DND-41 (cell line): ENCODE data around the gene ATP4B.

Source experiments
- EZH2 ChIP-seq: IDR thresholded peaks from 3 replicates; pipeline ENCODE4 v1.6.1; 2012; ENCODE audit warnings: borderline replicate concordance, low read depth, mild to moderate bottlenecking, moderate library complexity, low read length, inconsistent platforms; ENCODE audit not compliant: severe bottlenecking
- TF ChIP-seq, protein P1 (sequence below): IDR thresholded peaks from 2 replicates; pipeline ENCODE4 v1.5.1; 2012; ENCODE audit warnings: borderline replicate concordance, low read length, moderate library complexity, mild to moderate bottlenecking; ENCODE audit not compliant: poor library complexity, severe bottlenecking; ENCODE audit errors: extremely low read depth

DNA sequence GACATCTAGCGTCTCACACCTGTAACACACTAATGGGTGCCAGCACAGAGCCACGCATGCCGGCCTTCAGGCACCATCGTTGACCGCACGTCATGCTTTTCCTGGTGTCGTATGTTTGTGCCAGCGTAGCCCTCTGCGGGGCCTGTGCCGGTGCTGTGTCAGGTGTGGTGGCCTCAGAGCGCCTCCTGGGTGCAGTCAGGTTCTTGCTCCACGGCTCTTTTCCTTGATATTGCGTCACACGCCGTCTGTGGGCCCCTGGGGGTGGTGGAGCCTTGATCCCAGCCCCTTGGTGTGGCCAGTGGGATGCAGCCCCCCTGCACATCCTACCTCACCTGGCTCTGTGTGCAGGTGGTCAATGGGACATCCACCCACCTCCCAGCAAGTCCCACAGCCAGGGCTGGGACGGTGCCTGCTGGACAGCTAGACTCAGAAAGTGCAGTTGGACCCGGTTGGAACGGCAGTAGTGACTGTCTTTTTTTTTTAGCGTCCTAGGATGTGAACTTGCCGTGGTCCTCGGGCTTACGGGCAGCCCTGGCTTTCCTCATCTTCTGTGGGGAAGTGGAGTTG, 48.9 kb downstream of the ATP4B start:
- TF ChIP-seq, protein P1, sequence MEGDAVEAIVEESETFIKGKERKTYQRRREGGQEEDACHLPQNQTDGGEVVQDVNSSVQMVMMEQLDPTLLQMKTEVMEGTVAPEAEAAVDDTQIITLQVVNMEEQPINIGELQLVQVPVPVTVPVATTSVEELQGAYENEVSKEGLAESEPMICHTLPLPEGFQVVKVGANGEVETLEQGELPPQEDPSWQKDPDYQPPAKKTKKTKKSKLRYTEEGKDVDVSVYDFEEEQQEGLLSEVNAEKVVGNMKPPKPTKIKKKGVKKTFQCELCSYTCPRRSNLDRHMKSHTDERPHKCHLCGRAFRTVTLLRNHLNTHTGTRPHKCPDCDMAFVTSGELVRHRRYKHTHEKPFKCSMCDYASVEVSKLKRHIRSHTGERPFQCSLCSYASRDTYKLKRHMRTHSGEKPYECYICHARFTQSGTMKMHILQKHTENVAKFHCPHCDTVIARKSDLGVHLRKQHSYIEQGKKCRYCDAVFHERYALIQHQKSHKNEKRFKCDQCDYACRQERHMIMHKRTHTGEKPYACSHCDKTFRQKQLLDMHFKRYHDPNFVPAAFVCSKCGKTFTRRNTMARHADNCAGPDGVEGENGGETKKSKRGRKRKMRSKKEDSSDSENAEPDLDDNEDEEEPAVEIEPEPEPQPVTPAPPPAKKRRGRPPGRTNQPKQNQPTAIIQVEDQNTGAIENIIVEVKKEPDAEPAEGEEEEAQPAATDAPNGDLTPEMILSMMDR, result no peak
- TF ChIP-seq EZH2, result no peak
